MM.1S (cell line): Measurements from ENCODE around the gene EGF.

Experiments
- DNase-seq: peaks from one replicate; pipeline ENCODE4 v3.0.0-alpha.2; 2015
- H2AFZ ChIP-seq: fragments of 300-600 bp; sonication (generic); 2 replicates; pipeline ENCODE4 v1.6.0; 2016; ENCODE audit warnings: antibody characterized with exemption, low read length
- H3F3A ChIP-seq: fragments of 300-600 bp; sonication (generic); 2 replicates; pipeline ENCODE4 v1.6.1; 2016; ENCODE audit warnings: mild to moderate bottlenecking, antibody characterized with exemption, low read length, moderate library complexity, mixed read lengths; ENCODE audit not compliant: insufficient read depth
- H3K27ac ChIP-seq: fragments of 300-600 bp; sonication (generic); 2 replicates; pipeline ENCODE4 v1.5.1; 2016; ENCODE audit warnings: mild to moderate bottlenecking, low read length
- H3K27me3 ChIP-seq: fragments of 300-600 bp; sonication (generic); replicated peaks from 2 replicates; pipeline ENCODE4 v1.6.0; 2016; ENCODE audit warnings: low read length; ENCODE audit not compliant: insufficient read depth
- H3K36me3 ChIP-seq: fragments of 300-600 bp; sonication (generic); replicated peaks from 2 replicates; pipeline ENCODE4 v1.6.1; 2016; ENCODE audit warnings: mild to moderate bottlenecking, low read length, mixed read lengths; ENCODE audit not compliant: insufficient read depth
- H3K4me1 ChIP-seq: fragments of 300-600 bp; sonication (generic); 2 replicates; pipeline ENCODE4 v1.6.1; 2016; ENCODE audit warnings: low read length, mixed read lengths
- H3K4me2 ChIP-seq: fragments of 300-600 bp; sonication (generic); 2 replicates; pipeline ENCODE4 v1.6.0; 2016; ENCODE audit warnings: low read depth, low read length
- H3K4me3 ChIP-seq: fragments of 300-600 bp; sonication (generic); 2 replicates; pipeline ENCODE4 v1.5.1; 2016; ENCODE audit warnings: low read length, mixed read lengths
- H3K79me2 ChIP-seq: fragments of 300-600 bp; sonication (generic); 2 replicates; pipeline ENCODE4 v1.6.1; 2016; ENCODE audit warnings: mixed run types, low read length, mixed read lengths
- H3K9ac ChIP-seq: fragments of 300-600 bp; sonication (generic); 2 replicates; pipeline ENCODE4 v1.6.1; 2016; ENCODE audit warnings: low read length, mixed read lengths
- H3K9me2 ChIP-seq: fragments of 300-600 bp; sonication (generic); replicated peaks from 2 replicates; pipeline ENCODE4 v1.6.1; 2016; ENCODE audit warnings: mild to moderate bottlenecking, low read length, mixed read lengths; ENCODE audit not compliant: insufficient read depth
- H3K9me3 ChIP-seq: fragments of 300-600 bp; sonication (generic); replicated peaks from 2 replicates; pipeline ENCODE4 v1.6.1; 2016; ENCODE audit warnings: mild to moderate bottlenecking, low read length, mixed read lengths; ENCODE audit not compliant: insufficient read depth
- H4K20me1 ChIP-seq: fragments of 300-600 bp; sonication (generic); 2 replicates; pipeline ENCODE4 v1.6.1; 2016; ENCODE audit warnings: mild to moderate bottlenecking, low read length, moderate library complexity, mixed read lengths; ENCODE audit not compliant: insufficient read depth
- EZH2 ChIP-seq: fragments of 300-600 bp; sonication (generic); optimal IDR thresholded peaks from 2 replicates; pipeline ENCODE3; 2017; ENCODE audit warnings: low read depth, mild to moderate bottlenecking, antibody characterized with exemption, low read length, mixed read lengths
- EZH2phosphoT487 ChIP-seq: fragments of 300-600 bp; sonication (generic); IDR thresholded peaks from 2 replicates; pipeline ENCODE4 v1.6.1; 2018; ENCODE audit warnings: antibody characterized with exemption, low read length
- TF ChIP-seq, protein P1 (sequence below): fragments of 300-600 bp; sonication (generic); IDR thresholded peaks from 2 replicates; pipeline ENCODE4 v1.5.1; 2016; ENCODE audit warnings: antibody characterized with exemption, low read length, mixed read lengths

EGF gene

GRCh38 chr4:109985993-109986974 is 73.6 kb downstream of the EGF start:
- Histone ChIP-seq H3K9ac (no peak overlapping the region), H2AFZ (no peak overlapping the region), H3K27me3 (peaks cover 25% of the 10 kb centered on the region), H3K9me3 (no peaks in the 10 kb centered on the region), H3K4me1 (peaks cover 14% of the 10 kb centered on the region), H3K27ac (no peak overlapping the region), H3K36me3 (no peaks in the 10 kb centered on the region), H3K4me2 (no peak overlapping the region), H3K4me3 (no peak overlapping the region), H3K9me2 (no peaks in the 10 kb centered on the region), H3K79me2 (no peaks in the 10 kb centered on the region), H3F3A (peaks cover 21% of the 10 kb centered on the region), H4K20me1 (peaks cover 5% of the 10 kb centered on the region; the same call in 1 of the 2 replicates)
- no peak for DNase-seq
- TF ChIP-seq, protein P1, sequence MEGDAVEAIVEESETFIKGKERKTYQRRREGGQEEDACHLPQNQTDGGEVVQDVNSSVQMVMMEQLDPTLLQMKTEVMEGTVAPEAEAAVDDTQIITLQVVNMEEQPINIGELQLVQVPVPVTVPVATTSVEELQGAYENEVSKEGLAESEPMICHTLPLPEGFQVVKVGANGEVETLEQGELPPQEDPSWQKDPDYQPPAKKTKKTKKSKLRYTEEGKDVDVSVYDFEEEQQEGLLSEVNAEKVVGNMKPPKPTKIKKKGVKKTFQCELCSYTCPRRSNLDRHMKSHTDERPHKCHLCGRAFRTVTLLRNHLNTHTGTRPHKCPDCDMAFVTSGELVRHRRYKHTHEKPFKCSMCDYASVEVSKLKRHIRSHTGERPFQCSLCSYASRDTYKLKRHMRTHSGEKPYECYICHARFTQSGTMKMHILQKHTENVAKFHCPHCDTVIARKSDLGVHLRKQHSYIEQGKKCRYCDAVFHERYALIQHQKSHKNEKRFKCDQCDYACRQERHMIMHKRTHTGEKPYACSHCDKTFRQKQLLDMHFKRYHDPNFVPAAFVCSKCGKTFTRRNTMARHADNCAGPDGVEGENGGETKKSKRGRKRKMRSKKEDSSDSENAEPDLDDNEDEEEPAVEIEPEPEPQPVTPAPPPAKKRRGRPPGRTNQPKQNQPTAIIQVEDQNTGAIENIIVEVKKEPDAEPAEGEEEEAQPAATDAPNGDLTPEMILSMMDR = no peak

GRCh38 chr4:109989044-109989443 is 76.4 kb downstream of the EGF start:
- no peak for DNase-seq
- no peak overlapping the region for H3K4me3 ChIP-seq
- peaks cover 22% of the 10 kb centered on the region for H3K4me1 ChIP-seq
- no peak overlapping the region for H2AFZ ChIP-seq
- no peaks in the 10 kb centered on the region for H3K79me2 ChIP-seq
- no peak overlapping the region for H3K27ac ChIP-seq
- peaks cover 23% of the 10 kb centered on the region for H3F3A ChIP-seq
- no peaks in the 10 kb centered on the region for H3K9me3 ChIP-seq
- no peak overlapping the region for H3K4me2 ChIP-seq
- no peaks in the 10 kb centered on the region for H3K36me3 ChIP-seq
- H4K20me1 ChIP-seq = peaks cover 5% of the 10 kb centered on the region; the same call in 1 of the 2 replicates
- TF ChIP-seq EZH2 = no peak
- TF ChIP-seq EZH2phosphoT487 = no peak
- TF ChIP-seq, protein P1 = no peak
- H3K27me3 ChIP-seq = peaks cover 42% of the 10 kb centered on the region
- H3K9ac ChIP-seq = no peak overlapping the region
- H3K9me2 ChIP-seq = no peaks in the 10 kb centered on the region

- H3K4me3 ChIP-seq = no peak overlapping the region
- peaks cover 27% of the 10 kb centered on the region for H3F3A ChIP-seq
- H3K79me2 ChIP-seq = no peaks in the 10 kb centered on the region
- TF ChIP-seq EZH2 (no peak), EZH2phosphoT487 (no peak)
- TF ChIP-seq, protein P1 = no peak
- H2AFZ ChIP-seq = no peak overlapping the region
- no peaks in the 10 kb centered on the region for H3K36me3 ChIP-seq
- peaks cover 28% of the 10 kb centered on the region for H3K4me1 ChIP-seq
- no peaks in the 10 kb centered on the region for H3K9me2 ChIP-seq
- no peak overlapping the region for H3K9ac ChIP-seq
- peaks cover 47% of the 10 kb centered on the region for H3K27me3 ChIP-seq
- no peak overlapping the region for H3K27ac ChIP-seq
- no peak for DNase-seq
- no peak overlapping the region for H3K4me2 ChIP-seq
- no peaks in the 10 kb centered on the region for H3K9me3 ChIP-seq
- H4K20me1 ChIP-seq = peaks cover 5% of the 10 kb centered on the region; the same call in 1 of the 2 replicates
Measured at GRCh38 chr4:109989618-109990017, 76.9 kb downstream of the EGF start.
